Astrocyte of the cerebellum (primary cell): Measurements from ENCODE around the gene ATP8A2.

ENCODE experiments used
- DNase-seq: peaks from one replicate; pipeline ENCODE4 v3.0.0-alpha.2; 2011; ENCODE audit warnings: low read depth
- H3K4me3 ChIP-seq: 2 replicates; pipeline ENCODE4 v1.5.1; 2011; ENCODE audit warnings: mild to moderate bottlenecking, low read depth, low read length, moderate library complexity
- CTCF ChIP-seq: IDR thresholded peaks from 2 replicates; pipeline ENCODE4 v1.5.1; 2012; ENCODE audit warnings: low read length, low read depth, moderate library complexity, mild to moderate bottlenecking; ENCODE audit errors: missing control alignments
- in situ Hi-C: cut with HindIII; loops from 2 replicates; pipeline ENCODE4 v1.10.0; 2017; ENCODE audit warnings: low sequenced_read_pairs

The ATP8A2 gene

GRCh38 chr13:25927363-25927762 lies 555.6 kb downstream of the ATP8A2 start:
- no peak overlapping the region for H3K4me3 ChIP-seq
- no peak for TF ChIP-seq CTCF
- DNase-seq, result no peak
- in situ Hi-C loops, result no loop called here

DNA sequence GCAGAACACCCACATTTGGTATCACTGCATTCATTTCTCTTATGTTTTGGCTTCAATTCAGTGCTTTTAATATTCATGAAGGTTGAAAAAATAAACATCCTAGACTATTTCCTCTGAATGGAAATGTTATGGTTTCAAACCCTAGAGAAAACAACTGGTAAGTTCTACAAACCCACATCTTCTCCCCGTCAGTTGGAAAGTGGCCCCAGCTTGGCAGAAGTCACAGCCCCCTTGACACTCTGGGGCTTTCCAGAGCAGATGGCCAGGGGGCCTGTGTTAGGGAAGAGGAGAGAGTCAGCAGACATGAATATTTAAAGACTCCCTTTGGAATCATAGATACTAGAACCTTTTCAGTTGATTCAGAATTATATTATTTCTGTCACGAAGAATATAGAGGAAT lies 556.2 kb downstream of the ATP8A2 start:
- no peak overlapping the region for H3K4me3 ChIP-seq
- no peak for DNase-seq
- in situ Hi-C loops, result no loop called here
- TF ChIP-seq CTCF, result no peak

GRCh38 chr13:25928941-25929505 lies 557.2 kb downstream of the ATP8A2 start:
- no peak for DNase-seq
- no peak for TF ChIP-seq CTCF
- H3K4me3 ChIP-seq, result no peak overlapping the region
- in situ Hi-C loops, result no loop called here

DNA sequence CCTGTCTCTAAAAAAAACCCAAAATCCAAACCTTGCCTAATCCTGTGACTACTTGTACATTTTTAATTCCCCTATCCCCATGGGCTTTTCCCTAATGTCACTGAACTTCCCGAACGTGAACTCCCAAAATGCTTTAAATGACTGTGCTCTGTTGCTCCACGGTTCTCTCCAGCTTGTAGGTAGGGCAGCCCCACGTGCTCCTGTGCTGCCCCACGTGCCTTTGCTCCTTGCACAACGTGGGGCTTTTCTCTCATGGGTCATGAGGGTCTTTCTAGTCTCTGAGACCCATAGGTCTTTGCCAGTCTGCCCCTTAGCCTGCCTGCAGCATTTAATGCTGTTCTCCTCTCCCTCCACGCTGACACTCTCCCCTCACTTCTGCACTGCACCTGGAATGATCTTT lies 558.0 kb downstream of the ATP8A2 start:
- DNase-seq, result no peak
- in situ Hi-C loops, result no loop called here
- no peak for TF ChIP-seq CTCF
- H3K4me3 ChIP-seq, result no peak overlapping the region

DNA sequence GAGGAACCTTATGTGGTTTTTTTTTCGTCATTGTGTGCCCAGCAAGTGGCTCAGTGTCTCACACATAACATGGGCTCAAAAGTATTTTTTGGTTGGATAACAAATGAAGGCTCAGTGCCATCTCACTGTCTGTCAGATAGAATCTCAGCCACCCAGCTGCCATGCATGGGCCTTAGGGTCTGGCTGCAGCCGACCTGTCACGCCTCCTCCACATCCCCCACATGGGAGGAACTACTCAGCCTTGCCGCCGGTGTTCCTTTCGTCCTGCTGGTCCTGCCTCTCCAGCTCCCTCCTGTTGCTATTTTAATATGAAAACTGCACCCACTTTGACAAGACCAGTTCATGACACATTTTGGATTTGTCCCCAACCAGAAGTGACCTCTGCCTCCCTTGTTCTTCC lies 558.9 kb downstream of the ATP8A2 start:
- TF ChIP-seq CTCF, result no peak
- in situ Hi-C loops, result no loop called here
- no peak overlapping the region for H3K4me3 ChIP-seq
- no peak for DNase-seq

DNA sequence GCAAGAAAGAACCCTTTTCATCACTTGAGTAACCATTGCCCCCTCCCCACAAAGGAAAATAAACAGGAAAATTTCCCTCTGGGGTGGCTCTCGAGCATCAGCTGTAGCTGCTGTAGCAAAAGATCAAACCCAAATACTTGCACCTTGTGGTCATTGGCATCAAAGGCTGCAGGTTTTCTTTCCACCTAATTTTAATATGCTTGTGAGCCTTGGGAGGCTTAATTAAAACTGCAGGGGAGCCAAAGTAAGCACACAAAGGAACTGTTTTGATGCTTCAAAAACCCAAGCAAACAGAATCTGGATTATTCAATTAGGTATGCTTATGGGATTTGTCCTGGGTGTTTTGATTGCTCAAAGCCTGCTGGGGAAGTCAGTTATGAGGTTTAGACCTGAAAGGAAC lies 560.6 kb downstream of the ATP8A2 start:
- in situ Hi-C loops, result no loop called here
- TF ChIP-seq CTCF, result no peak
- no peak overlapping the region for H3K4me3 ChIP-seq
- no peak for DNase-seq

DNA sequence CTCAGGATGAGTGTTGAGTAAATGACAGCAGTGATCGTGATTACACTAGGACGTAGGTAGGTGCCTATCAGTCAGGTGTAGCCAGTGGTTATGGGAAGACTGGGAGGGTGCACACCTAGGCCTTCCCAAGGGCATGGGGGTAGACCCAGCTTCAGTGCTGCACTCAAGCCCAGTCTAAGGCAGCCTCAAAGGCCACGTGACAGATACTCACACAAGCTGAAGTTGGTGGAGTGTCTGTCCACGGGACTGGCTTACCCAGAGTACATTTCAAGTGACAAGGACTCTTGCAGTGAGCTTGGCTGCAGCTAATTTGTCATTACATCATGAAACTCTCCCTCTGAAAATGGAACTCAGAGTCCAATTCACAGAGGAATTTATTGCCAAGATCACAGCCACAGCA lies 561.7 kb downstream of the ATP8A2 start:
- in situ Hi-C loops, result no loop called here
- TF ChIP-seq CTCF, result no peak
- no peak for DNase-seq

More for the DNA sequence above, 561.7 kb downstream of the ATP8A2 start:
- H3K4me3 ChIP-seq, result no peak overlapping the region
